HepG2 (cell line): ENCODE data around the gene XXYLT1. TPM values are rescaled to one million over a fixed set of nuclear protein-coding genes. Genes with fewer than 3 reads are reported as not detected.

ENCODE experiments used
- CEBPB ChIP-seq: IDR thresholded peaks from 2 replicates; pipeline ENCODE4 v1.6.1; 2011; ENCODE audit warnings: low read depth, low read length, improper control_type of control experiment, borderline replicate concordance
- GPN1 ChIP-seq: sonication (generic); formaldehyde crosslinking; IDR thresholded peaks from 2 replicates; pipeline ENCODE4 v1.5.1; 2020; ENCODE audit warnings: missing genetic modification reagents, borderline replicate concordance
- KLF11 ChIP-seq: IDR thresholded peaks from 2 replicates; pipeline ENCODE4 v1.6.1; 2016; ENCODE audit warnings: missing compliant biosample characterization
- NFYC ChIP-seq: IDR thresholded peaks from 2 replicates; pipeline ENCODE4 v1.6.1; 2016; ENCODE audit warnings: missing genetic modification reagents, missing compliant biosample characterization
- PHF20 ChIP-seq: sonication (generic); formaldehyde crosslinking; IDR thresholded peaks from 2 replicates; pipeline ENCODE4 v1.5.0; 2020; ENCODE audit warnings: mild to moderate bottlenecking, missing genetic modification reagents
- SKI ChIP-seq: fragments of 450-650 bp; IDR thresholded peaks from one replicate; pipeline ENCODE4 v1.6.1; 2018; ENCODE audit warnings: mild to moderate bottlenecking; ENCODE audit not compliant: partially characterized antibody
- SMAD9 ChIP-seq: sonication (generic); formaldehyde crosslinking; IDR thresholded peaks from 2 replicates; pipeline ENCODE4 v1.5.1; 2020; ENCODE audit warnings: mild to moderate bottlenecking, missing genetic modification reagents
- SYNCRIP ChIP-seq: fragments of 200-400 bp; formaldehyde crosslinking; IDR thresholded peaks from 2 replicates; pipeline ENCODE4 v1.6.1; 2018; ENCODE audit warnings: mild to moderate bottlenecking, low read depth, low read length; ENCODE audit not compliant: insufficient read depth
- TAF1 ChIP-seq: sonication (generic); formaldehyde crosslinking; IDR thresholded peaks from 2 replicates; pipeline ENCODE4 v1.4.0; 2020; ENCODE audit warnings: missing genetic modification reagents
- ZBED4 ChIP-seq: sonication (generic); formaldehyde crosslinking; IDR thresholded peaks from 2 replicates; pipeline ENCODE4 v1.4.0; 2020; ENCODE audit warnings: missing genetic modification reagents, borderline replicate concordance
- ZBTB14 ChIP-seq: sonication (generic); formaldehyde crosslinking; IDR thresholded peaks from 2 replicates; pipeline ENCODE4 v1.4.0; 2020; ENCODE audit warnings: missing genetic modification reagents
- ZBTB42 ChIP-seq: sonication (generic); formaldehyde crosslinking; IDR thresholded peaks from 2 replicates; pipeline ENCODE4 v1.5.0; 2020; ENCODE audit warnings: mild to moderate bottlenecking, missing genetic modification reagents
- ZBTB43 ChIP-seq: sonication (generic); formaldehyde crosslinking; conservative IDR thresholded peaks from 2 replicates; pipeline ENCODE4 v1.4.0; 2020; ENCODE audit warnings: missing genetic modification reagents
- ZC3H4 ChIP-seq: sonication (generic); formaldehyde crosslinking; IDR thresholded peaks from 2 replicates; pipeline ENCODE4 v1.4.0; 2020; ENCODE audit warnings: missing genetic modification reagents, borderline replicate concordance
- ZEB1 ChIP-seq: IDR thresholded peaks from 2 replicates; pipeline ENCODE4 v1.6.1; 2012; ENCODE audit warnings: mild to moderate bottlenecking, low read depth, inconsistent platforms; ENCODE audit not compliant: insufficient replicate concordance
- ZNF331 ChIP-seq: sonication (generic); formaldehyde crosslinking; IDR thresholded peaks from 2 replicates; pipeline ENCODE4 v1.4.0; 2020; ENCODE audit warnings: missing genetic modification reagents
- ZNF460 ChIP-seq: sonication (generic); formaldehyde crosslinking; IDR thresholded peaks from 2 replicates; pipeline ENCODE4 v1.5.1; 2020; ENCODE audit warnings: missing genetic modification reagents, mild to moderate bottlenecking, borderline replicate concordance
- ZNF563 ChIP-seq: sonication (generic); formaldehyde crosslinking; IDR thresholded peaks from 2 replicates; pipeline ENCODE4 v1.8.0; 2022; ENCODE audit warnings: mild to moderate bottlenecking, moderate library complexity, missing genetic modification reagents
- ZNF577 ChIP-seq: sonication (generic); formaldehyde crosslinking; IDR thresholded peaks from 2 replicates; pipeline ENCODE4 v1.4.0; 2020; ENCODE audit warnings: mild to moderate bottlenecking, low read depth, missing genetic modification reagents, borderline replicate concordance
- polyA plus RNA-seq, 8 experiments: library from polyadenylated mRNA; depleted of rRNA in 3 of 8; stranded (reverse) in 7 of 8; unstranded in 1 of 8; fragments of >200 nt; fragmentation: Illumina TruSeq in 4 of 8; extraction: Trizol in 4 of 8; gene quantifications; 2 replicates each; pipeline versions ENCODE4 v1.2.1 to v1.2.3, GENCODE V29; 2011 to 2016; ENCODE audit warnings: low read depth in 4 of 8, missing spikeins in 1 of 8, mixed read lengths in 1 of 8; ENCODE audit not compliant: insufficient read depth in 1 of 8
- total RNA-seq, 5 experiments: library from RNA; depleted of rRNA; stranded (reverse); fragments of >200 nt; fragmentation: Illumina TruSeq; extraction: Trizol; gene quantifications; 2 replicates each; pipeline ENCODE4 v1.2.3, GENCODE V29; 2016; ENCODE audit warnings: low read depth in 1 of 5
- TF ChIP-seq, protein P1 (sequence below): sonication (generic); formaldehyde crosslinking; IDR thresholded peaks from 2 replicates; pipeline ENCODE4 v1.5.1; 2020; ENCODE audit warnings: mild to moderate bottlenecking, missing genetic modification reagents, borderline replicate concordance
- TF ChIP-seq, protein P2 (sequence below): IDR thresholded peaks from 2 replicates; pipeline ENCODE4 v1.6.1; 2016; ENCODE audit warnings: missing compliant biosample characterization, missing genetic modification reagents, borderline replicate concordance

The XXYLT1 gene
- total and polyA plus RNA-seq, 2 of the 13 experiments (the other 11 are each of a cell fraction or from before 2014, with no cell fraction given): 17.7 to 19.0 TPM

GRCh38 chr3:195270817-195271409 lies at the start of gene XXYLT1 (continued):
- TF ChIP-seq TAF1: peak; percentile 62
- no peak for TF ChIP-seq ZBTB43
- TF ChIP-seq ZNF577 (CRISPR knock-in tag): no peak
- no peak for TF ChIP-seq ZC3H4
- no peak for TF ChIP-seq ZNF460
- TF ChIP-seq PHF20 (CRISPR knock-in tag): 0 out of 2 replicates have a peak, but pooled peaks have one; percentile 54
- TF ChIP-seq SKI: peak; percentile 22
- TF ChIP-seq, protein P1, sequence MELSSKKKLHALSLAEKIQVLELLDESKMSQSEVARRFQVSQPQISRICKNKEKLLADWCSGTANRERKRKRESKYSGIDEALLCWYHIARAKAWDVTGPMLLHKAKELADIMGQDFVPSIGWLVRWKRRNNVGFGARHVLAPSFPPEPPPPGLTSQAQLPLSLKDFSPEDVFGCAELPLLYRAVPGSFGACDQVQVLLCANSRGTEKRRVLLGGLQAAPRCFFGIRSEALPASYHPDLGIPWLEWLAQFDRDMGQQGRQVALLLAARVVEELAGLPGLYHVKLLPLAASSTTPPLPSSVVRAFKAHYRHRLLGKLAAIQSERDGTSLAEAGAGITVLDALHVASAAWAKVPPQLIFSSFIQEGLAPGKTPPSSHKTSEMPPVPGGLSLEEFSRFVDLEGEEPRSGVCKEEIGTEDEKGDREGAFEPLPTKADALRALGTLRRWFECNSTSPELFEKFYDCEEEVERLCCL (CRISPR knock-in tag): no peak
- TF ChIP-seq SYNCRIP: no peak
- TF ChIP-seq, protein P2, sequence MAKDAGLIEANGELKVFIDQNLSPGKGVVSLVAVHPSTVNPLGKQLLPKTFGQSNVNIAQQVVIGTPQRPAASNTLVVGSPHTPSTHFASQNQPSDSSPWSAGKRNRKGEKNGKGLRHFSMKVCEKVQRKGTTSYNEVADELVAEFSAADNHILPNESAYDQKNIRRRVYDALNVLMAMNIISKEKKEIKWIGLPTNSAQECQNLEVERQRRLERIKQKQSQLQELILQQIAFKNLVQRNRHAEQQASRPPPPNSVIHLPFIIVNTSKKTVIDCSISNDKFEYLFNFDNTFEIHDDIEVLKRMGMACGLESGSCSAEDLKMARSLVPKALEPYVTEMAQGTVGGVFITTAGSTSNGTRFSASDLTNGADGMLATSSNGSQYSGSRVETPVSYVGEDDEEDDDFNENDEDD (CRISPR knock-in tag): peak; percentile 54; the same call in 1 of the 2 replicates
- peak; percentile 17; the same call in 1 of the 2 replicates for TF ChIP-seq ZBTB14 (CRISPR knock-in tag)
- no peak for TF ChIP-seq CEBPB
- peak; percentile 63 for TF ChIP-seq NFYC (CRISPR knock-in tag)
- 0 out of 2 replicates have a peak, but pooled peaks have one; percentile 13 for TF ChIP-seq ZBTB42 (CRISPR knock-in tag)
- no peak for TF ChIP-seq SMAD9
- TF ChIP-seq KLF11: 0 out of 2 replicates have a peak, but pooled peaks have one; percentile 11
- TF ChIP-seq GPN1 (CRISPR knock-in tag): no peak
- TF ChIP-seq ZNF331: no peak
- TF ChIP-seq ZNF563: peak; percentile 48
- TF ChIP-seq ZBED4: 0 out of 2 replicates have a peak, but pooled peaks have one; percentile 19
- TF ChIP-seq ZEB1: no peak
